NCI-H187 treated with DMSO at 0.1 percent for 48 hours (cell line): ENCODE data around the gene SLC25A6.
"Not testable (repeated sequence)": the region's sequence is repeated elsewhere in the genome, so short reads cannot be mapped to it uniquely, and the experiment has no call there.

ENCODE experiments used
- DNase-seq: peaks from one replicate; lab custom pipeline; 2025; lab: John Stamatoyannopoulos, UW

SLC25A6 gene

GRCh38 chrX:1412551-1413161 is 20.7 kb upstream of the SLC25A6 start:
- DNase-seq: no peak

- no peak for DNase-seq
Measured at GRCh38 chrX:1411326-1411725, 19.4 kb upstream of the SLC25A6 start.

GRCh38 chrX:1407035-1407434 is 15.1 kb upstream of the SLC25A6 start:
- DNase-seq: no peak

GRCh38 chrX:1405769-1406168 is 13.9 kb upstream of the SLC25A6 start:
- DNase-seq: not testable (repeated sequence)

- not testable (repeated sequence) for DNase-seq
Measured at GRCh38 chrX:1403867-1404266, 12.0 kb upstream of the SLC25A6 start.

GRCh38 chrX:1403228-1403627 is 11.3 kb upstream of the SLC25A6 start:
- DNase-seq: no peak

GRCh38 chrX:1401611-1402430 is 9.9 kb upstream of the SLC25A6 start:
- no peak for DNase-seq

GRCh38 chrX:1400742-1401471 is 9.0 kb upstream of the SLC25A6 start:
- DNase-seq: no peak

- no peak for DNase-seq
Measured at GRCh38 chrX:1400049-1400448, 8.1 kb upstream of the SLC25A6 start.

- no peak for DNase-seq
Measured at GRCh38 chrX:1398431-1399340, 6.8 kb upstream of the SLC25A6 start.

- DNase-seq: no peak
Measured at GRCh38 chrX:1397441-1398270, 5.7 kb upstream of the SLC25A6 start.

- no peak for DNase-seq
Measured at GRCh38 chrX:1397001-1397400, 5.1 kb upstream of the SLC25A6 start.

GRCh38 chrX:1395646-1396216 is 3.8 kb upstream of the SLC25A6 start:
- no peak for DNase-seq

- DNase-seq: no peak
Measured at GRCh38 chrX:1394731-1395501, 3.0 kb upstream of the SLC25A6 start.

GRCh38 chrX:1393871-1394615 is 2.1 kb upstream of the SLC25A6 start:
- no peak for DNase-seq

- no peak for DNase-seq
Measured at GRCh38 chrX:1392376-1393068, 609 bp upstream of the SLC25A6 start.

GRCh38 chrX:1391370-1391706 is 575 bp downstream of the SLC25A6 start:
- DNase-seq: no peak

GRCh38 chrX:1390621-1391369 is 1.1 kb downstream of the SLC25A6 start:
- DNase-seq: no peak
